K562 (cell line): ENCODE measurements around the gene RAPGEF5. TPM values are rescaled to one million over a fixed set of nuclear protein-coding genes. Genes with fewer than 3 reads are reported as not detected.

Experiments used
- ATAC-seq: fragments of 200-7000 bp; cut with Tn5 transposase; 3 replicates; pipeline ENCODE4 v1.9.1; 2020; ENCODE audit warnings: moderate library complexity
- BruUV-seq: library from RNA; stranded (reverse); fragments of 400-500 nt; replicated peaks from 2 replicates; lab custom pipeline; 2021; lab: Mats Ljungman, UMichigan
- CTCF ChIA-PET: fragments of 300-600 bp; formaldehyde crosslinking; extraction: SDS; loops from one replicate; lab custom pipeline; 2021; ENCODE audit warnings: low intra/inter-chr PET ratio; lab: Yijun Ruan, JAX
- POLR2A ChIA-PET: fragments of 300-600, 350-650 bp; sonication (Branson Sonifier 250); formaldehyde crosslinking; extraction: SDS; loops from one replicate; lab custom pipeline; 2021; ENCODE audit warnings: antibody characterized with exemption, inconsistent platforms; lab: Yijun Ruan, JAX
- DNase-seq, 4 experiments: peaks; one replicate each; pipeline versions ENCODE4 v3.0.0 to v3.0.0-alpha.2; 2011 to 2018; ENCODE audit warnings: low spot score in 3 of 4, mixed read lengths in 3 of 4; ENCODE audit errors: extremely low read depth in 1 of 4
- FAIRE-seq: peaks from 2 replicates; lab custom pipeline; 2011; peaks lifted over from hg19 to GRCh38; lab: Jason Lieb, UNC
- H2AFZ ChIP-seq: 2 replicates; pipeline ENCODE4 v1.6.0; 2011; ENCODE audit warnings: low read depth, low read length, control low read depth, inconsistent platforms
- H3K27ac ChIP-seq: fragments of 200-600 bp; 3 replicates; pipeline ENCODE4 v1.8.0; 2011; ENCODE audit warnings: low read depth, mild to moderate bottlenecking, control low read depth, inconsistent platforms, low read length, moderate library complexity, mixed read lengths; ENCODE audit errors: extremely low read depth
- H3K27me3 ChIP-seq, 2 experiments: fragments of 300-600 bp in 1 of 2; 2 replicates in 1 of 2; 3 replicates in 1 of 2; pipeline versions ENCODE4 v1.6.0 to v1.8.0; 2011; ENCODE audit warnings: inconsistent platforms in 2 of 2, low read length in 2 of 2, mild to moderate bottlenecking in 1 of 2, mixed read lengths in 1 of 2, moderate library complexity in 1 of 2; ENCODE audit not compliant: control insufficient read depth in 2 of 2, insufficient read depth in 2 of 2
- H3K36me3 ChIP-seq: fragments of 300-600 bp; 3 replicates; pipeline ENCODE4 v1.8.0; 2011; ENCODE audit warnings: mild to moderate bottlenecking, low read length, inconsistent platforms; ENCODE audit not compliant: control insufficient read depth, insufficient read depth
- H3K4me1 ChIP-seq, 2 experiments: fragments of 200-600 bp in 1 of 2; replicated peaks in 1 of 2; 2 replicates in 1 of 2; 3 replicates in 1 of 2; pipeline versions ENCODE4 v1.5.1 to v1.8.0; 2011; ENCODE audit warnings: inconsistent platforms in 2 of 2, low read length in 2 of 2, mild to moderate bottlenecking in 1 of 2, mixed read lengths in 1 of 2, moderate library complexity in 1 of 2; ENCODE audit not compliant: control insufficient read depth in 2 of 2, insufficient read depth in 2 of 2
- H3K4me2 ChIP-seq: 2 replicates; pipeline ENCODE4 v1.6.1; 2011; ENCODE audit warnings: low read length, control low read depth, inconsistent platforms, mixed read lengths; ENCODE audit not compliant: insufficient read depth
- H3K4me3 ChIP-seq: fragments of 200-600 bp; sonication (generic), shearing (Covaris generic); 2 replicates; pipeline ENCODE4 v1.5.1; 2016; ENCODE audit warnings: control low read depth, inconsistent platforms
- H3K79me2 ChIP-seq: fragments of 200-600 bp; 3 replicates; pipeline ENCODE4 v1.8.0; 2011; ENCODE audit warnings: low read length, inconsistent platforms; ENCODE audit not compliant: control insufficient read depth, insufficient read depth
- H3K9ac ChIP-seq, 2 experiments: 2 replicates each; pipeline versions ENCODE4 v1.6.0 to v1.6.1; 2011; ENCODE audit warnings: low read depth in 2 of 2, low read length in 2 of 2, control low read depth in 1 of 2, inconsistent platforms in 1 of 2, mild to moderate bottlenecking in 1 of 2, mixed read lengths in 1 of 2; ENCODE audit not compliant: insufficient read depth in 1 of 2
- H3K9me1 ChIP-seq: one replicate; pipeline ENCODE4 v1.6.0; 2011; ENCODE audit warnings: inconsistent platforms, mild to moderate bottlenecking, low read length, moderate library complexity; ENCODE audit not compliant: control insufficient read depth, insufficient read depth
- H3K9me3 ChIP-seq: replicated peaks from 2 replicates; pipeline ENCODE4 v1.5.1; 2011; ENCODE audit warnings: low read depth, low read length, inconsistent platforms; ENCODE audit not compliant: control insufficient read depth, insufficient read depth
- H4K20me1 ChIP-seq: replicated peaks from 2 replicates; pipeline ENCODE4 v1.6.1; 2011; ENCODE audit warnings: low read length, inconsistent platforms, mixed read lengths; ENCODE audit not compliant: control insufficient read depth, insufficient read depth
- HCFC1 ChIP-seq: IDR thresholded peaks from 2 replicates; pipeline ENCODE4 v1.6.1; 2012; ENCODE audit warnings: low read depth, low read length, improper control_type of control experiment
- JUND ChIP-seq, 2 experiments: IDR thresholded peaks; 2 replicates in 1 of 2; 3 replicates in 1 of 2; pipeline ENCODE4 v1.6.1; 2011; ENCODE audit warnings: borderline replicate concordance in 2 of 2, low read depth in 2 of 2, low read length in 2 of 2, improper control_type of control experiment in 1 of 2, missing biosample characterization in 1 of 2, missing genetic modification characterization in 1 of 2, missing genetic modification reagents in 1 of 2
- SMARCB1 ChIP-seq: IDR thresholded peaks from 2 replicates; pipeline ENCODE4 v1.6.1; 2011; ENCODE audit warnings: improper control_type of control experiment, low read depth; ENCODE audit not compliant: insufficient read length
- WGBS: fragments of 100-300 bp; shearing (Covaris generic); methylation state at CpG from one replicate; pipeline ENCODE4 v1.1.6; 2016; ENCODE audit warnings: low coverage, mixed read lengths; ENCODE audit not compliant: insufficient coverage; ENCODE audit errors: missing lambda C conversion rate; 5-methylcytosine and 5-hydroxymethylcytosine counted together
- in situ Hi-C: fragments of 300-500 bp; cut with MboI; formaldehyde crosslinking; loops from 4 replicates; pipeline ENCODE4 v1.15.0; 2018; ENCODE audit warnings: inconsistent platforms, mixed read lengths
- intact Hi-C: fragments of 100-400 bp; cut with micrococcal nuclease; formaldehyde crosslinking; loops from 2 replicates; pipeline ENCODE4 v1.14.2; 2022
- polyA plus RNA-seq, 8 experiments: library from polyadenylated mRNA; depleted of rRNA in 4 of 8; stranded (reverse) in 5 of 8; unstranded in 3 of 8; fragments of >200 nt; fragmentation: Nextera tagmentation in 2 of 8; fragmentation: Illumina TruSeq in 1 of 8; extraction: Ambion mirVana in 2 of 8; extraction: Trizol in 1 of 8; gene quantifications; 2 replicates each; pipeline versions ENCODE4 v1.2.1 to v1.2.3, GENCODE V29; 2011 to 2014; ENCODE audit warnings: inconsistent platforms in 1 of 8, missing spikeins in 1 of 8
- total RNA-seq, 7 experiments: library from RNA; depleted of rRNA in 6 of 7; stranded (reverse); fragments of >200 nt in 6 of 7; fragmentation: Illumina TruSeq in 2 of 7; extraction: Trizol in 2 of 7; gene quantifications; 2 replicates each; pipeline versions ENCODE4 v1.2.1 to v1.2.3, GENCODE V29; 2011 to 2021; ENCODE audit warnings: low replicate concordance in 1 of 7
- TF ChIP-seq, protein P1 (sequence below): sonication (generic); formaldehyde crosslinking; IDR thresholded peaks from 2 replicates; pipeline ENCODE4 v1.8.0; 2023; ENCODE audit warnings: mild to moderate bottlenecking, missing genetic modification reagents
- TF ChIP-seq, protein P2 (sequence below), 2 experiments: fragments of 450-650 bp; IDR thresholded peaks; 2 replicates each; pipeline ENCODE4 v1.6.1; 2016; ENCODE audit warnings: mild to moderate bottlenecking in 2 of 2, borderline replicate concordance in 1 of 2, low read depth in 1 of 2, moderate library complexity in 1 of 2

RAPGEF5 gene
- total and polyA plus RNA-seq, 9 of the 15 experiments (the other 6 are each of a cell fraction or from before 2014, with no cell fraction given), result 0.39 to 2.0 (median 1.1) TPM

DNA sequence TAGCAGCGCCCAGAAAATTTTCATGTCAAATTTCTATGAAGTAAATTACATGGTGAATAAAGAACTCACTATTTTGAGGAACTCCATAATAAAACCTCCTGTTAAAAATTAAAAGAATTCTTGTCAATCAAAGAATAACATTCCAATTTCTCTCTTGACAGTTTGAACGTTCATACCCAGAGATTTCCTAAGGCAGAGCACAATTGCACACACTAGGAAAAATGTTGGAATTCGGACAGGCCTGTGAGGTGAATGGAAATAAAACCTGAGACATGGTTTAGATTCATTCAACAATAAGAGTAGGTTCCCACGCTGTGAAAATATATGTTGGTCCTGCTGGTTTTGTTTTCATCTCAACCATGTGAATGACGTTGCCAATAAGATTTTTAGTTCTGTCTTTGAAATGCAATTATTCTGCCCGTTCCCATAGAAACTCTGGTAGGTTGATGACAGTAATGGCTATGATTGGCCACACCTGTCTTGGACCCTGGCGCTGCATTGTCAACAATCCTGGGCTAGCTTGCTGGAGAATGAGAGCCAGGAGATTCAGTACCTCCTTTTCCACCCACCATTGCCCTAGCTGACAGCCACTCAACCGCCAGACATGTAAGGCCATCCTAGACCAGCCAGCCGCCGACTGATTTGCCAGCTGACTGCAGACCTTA, 43.3 kb upstream of the RAPGEF5 start:
- ChIA-PET POLR2A (interaction anchor here (0.7 kb wide), 2 partner anchors 10 to 180 kb away, joined by 3 to 4 read pairs; no protein-coding TSS in a partner anchor), CTCF (no interaction called here)
- DNase-seq (no peak), FAIRE-seq (no peak), ATAC-seq (no peak)
- H3K4me1 ChIP-seq, result peaks cover 4 to 13% of the 10 kb centered on the region in 2 experiments; a peak in 3 of 5 replicates
- no peak overlapping the region for H3K4me2 ChIP-seq
- no peaks in the 10 kb centered on the region for H3K36me3 ChIP-seq
- no TSS peak for BruUV-seq
- no peak for TF ChIP-seq HCFC1
- TF ChIP-seq, protein P1, sequence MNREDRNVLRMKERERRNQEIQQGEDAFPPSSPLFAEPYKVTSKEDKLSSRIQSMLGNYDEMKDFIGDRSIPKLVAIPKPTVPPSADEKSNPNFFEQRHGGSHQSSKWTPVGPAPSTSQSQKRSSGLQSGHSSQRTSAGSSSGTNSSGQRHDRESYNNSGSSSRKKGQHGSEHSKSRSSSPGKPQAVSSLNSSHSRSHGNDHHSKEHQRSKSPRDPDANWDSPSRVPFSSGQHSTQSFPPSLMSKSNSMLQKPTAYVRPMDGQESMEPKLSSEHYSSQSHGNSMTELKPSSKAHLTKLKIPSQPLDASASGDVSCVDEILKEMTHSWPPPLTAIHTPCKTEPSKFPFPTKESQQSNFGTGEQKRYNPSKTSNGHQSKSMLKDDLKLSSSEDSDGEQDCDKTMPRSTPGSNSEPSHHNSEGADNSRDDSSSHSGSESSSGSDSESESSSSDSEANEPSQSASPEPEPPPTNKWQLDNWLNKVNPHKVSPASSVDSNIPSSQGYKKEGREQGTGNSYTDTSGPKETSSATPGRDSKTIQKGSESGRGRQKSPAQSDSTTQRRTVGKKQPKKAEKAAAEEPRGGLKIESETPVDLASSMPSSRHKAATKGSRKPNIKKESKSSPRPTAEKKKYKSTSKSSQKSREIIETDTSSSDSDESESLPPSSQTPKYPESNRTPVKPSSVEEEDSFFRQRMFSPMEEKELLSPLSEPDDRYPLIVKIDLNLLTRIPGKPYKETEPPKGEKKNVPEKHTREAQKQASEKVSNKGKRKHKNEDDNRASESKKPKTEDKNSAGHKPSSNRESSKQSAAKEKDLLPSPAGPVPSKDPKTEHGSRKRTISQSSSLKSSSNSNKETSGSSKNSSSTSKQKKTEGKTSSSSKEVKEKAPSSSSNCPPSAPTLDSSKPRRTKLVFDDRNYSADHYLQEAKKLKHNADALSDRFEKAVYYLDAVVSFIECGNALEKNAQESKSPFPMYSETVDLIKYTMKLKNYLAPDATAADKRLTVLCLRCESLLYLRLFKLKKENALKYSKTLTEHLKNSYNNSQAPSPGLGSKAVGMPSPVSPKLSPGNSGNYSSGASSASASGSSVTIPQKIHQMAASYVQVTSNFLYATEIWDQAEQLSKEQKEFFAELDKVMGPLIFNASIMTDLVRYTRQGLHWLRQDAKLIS, result no peak
- no peak for TF ChIP-seq SMARCB1
- no peak for TF ChIP-seq JUND (IDR thresholded peaks at IDR 0.05; ENCODE audit: borderline replicate concordance, low read depth, low read length)
- TF ChIP-seq JUND (tag; IDR thresholded peaks at IDR 0.05; ENCODE audit: borderline replicate concordance, low read depth, low read length), result no peak
- TF ChIP-seq, protein P2, sequence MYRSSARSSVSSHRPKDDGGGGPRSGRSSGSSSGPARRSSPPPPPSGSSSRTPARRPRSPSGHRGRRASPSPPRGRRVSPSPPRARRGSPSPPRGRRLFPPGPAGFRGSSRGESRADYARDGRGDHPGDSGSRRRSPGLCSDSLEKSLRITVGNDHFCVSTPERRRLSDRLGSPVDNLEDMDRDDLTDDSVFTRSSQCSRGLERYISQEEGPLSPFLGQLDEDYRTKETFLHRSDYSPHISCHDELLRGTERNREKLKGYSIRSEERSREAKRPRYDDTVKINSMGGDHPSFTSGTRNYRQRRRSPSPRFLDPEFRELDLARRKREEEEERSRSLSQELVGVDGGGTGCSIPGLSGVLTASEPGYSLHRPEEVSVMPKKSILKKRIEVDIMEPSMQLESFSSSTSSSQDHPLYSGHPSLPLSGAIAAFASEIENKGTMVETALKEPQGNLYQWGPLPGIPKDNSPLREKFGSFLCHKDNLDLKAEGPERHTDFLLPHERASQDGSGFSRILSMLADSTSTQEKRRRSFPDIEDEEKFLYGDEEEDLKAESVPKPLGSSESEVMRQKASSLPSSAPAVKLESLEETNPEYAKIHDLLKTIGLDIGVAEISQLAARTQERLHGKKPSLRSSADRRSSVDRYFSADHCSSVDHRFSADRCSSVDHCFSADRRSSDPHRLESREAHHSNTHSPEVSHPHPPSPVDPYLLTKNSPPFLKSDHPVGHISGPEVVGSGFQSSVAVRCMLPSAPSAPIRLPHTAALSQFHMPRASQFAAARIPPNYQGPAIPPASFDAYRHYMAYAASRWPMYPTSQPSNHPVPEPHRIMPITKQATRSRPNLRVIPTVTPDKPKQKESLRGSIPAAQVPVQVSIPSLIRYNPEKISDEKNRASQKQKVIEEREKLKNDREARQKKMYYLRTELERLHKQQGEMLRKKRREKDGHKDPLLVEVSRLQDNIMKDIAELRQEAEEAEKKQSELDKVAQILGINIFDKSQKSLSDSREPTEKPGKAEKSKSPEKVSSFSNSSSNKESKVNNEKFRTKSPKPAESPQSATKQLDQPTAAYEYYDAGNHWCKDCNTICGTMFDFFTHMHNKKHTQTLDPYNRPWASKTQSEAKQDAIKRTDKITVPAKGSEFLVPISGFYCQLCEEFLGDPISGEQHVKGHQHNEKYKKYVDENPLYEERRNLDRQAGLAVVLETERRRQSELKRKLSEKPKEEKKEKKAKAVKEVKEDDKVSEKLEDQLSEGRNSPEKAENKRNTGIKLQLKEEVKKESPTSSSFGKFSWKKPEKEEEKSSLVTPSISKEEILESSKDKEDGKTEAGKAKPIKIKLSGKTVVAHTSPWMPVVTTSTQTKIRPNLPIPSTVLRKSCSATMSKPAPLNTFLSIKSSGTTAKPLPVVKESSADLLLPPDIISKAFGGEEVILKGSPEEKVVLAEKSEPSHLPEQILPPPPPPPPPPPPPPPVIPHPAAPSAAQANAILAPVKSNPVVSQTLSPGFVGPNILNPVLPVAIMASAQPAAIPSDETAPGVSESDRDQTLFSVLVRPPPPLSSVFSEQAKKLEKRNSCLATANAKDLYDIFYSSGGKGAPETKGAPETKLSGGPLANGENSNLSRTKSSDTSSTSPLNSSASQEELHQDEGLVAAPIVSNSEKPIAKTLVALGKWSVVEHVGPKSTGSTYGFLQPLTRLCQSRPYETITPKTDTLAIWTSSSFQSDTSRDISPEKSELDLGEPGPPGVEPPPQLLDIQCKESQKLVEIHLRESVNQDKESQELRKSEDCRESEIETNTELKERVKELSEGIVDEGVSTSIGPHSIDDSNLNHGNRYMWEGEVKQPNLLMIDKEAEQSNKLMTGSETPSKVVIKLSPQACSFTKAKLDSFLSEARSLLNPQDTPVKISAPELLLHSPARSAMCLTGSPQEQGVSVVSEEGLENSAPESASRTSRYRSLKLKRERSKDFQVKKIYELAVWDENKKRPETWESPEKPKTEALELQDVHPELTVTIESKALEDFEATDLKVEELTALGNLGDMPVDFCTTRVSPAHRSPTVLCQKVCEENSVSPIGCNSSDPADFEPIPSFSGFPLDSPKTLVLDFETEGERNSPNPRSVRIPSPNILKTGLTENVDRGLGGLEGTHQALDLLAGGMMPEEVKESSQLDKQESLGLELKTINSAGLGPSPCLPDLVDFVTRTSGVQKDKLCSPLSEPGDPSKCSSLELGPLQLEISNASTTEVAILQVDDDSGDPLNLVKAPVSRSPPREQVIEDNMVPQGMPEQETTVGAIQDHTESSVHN (IDR thresholded peaks at IDR 0.05; ENCODE audit: borderline replicate concordance in 1 of 2, low read depth in 1 of 2), result no peak
- H2AFZ ChIP-seq, result no peak overlapping the region
- no peaks in the 10 kb centered on the region for H3K27me3 ChIP-seq
- H3K27ac ChIP-seq, result no peak overlapping the region
- H3K79me2 ChIP-seq, result no peaks in the 10 kb centered on the region
- in situ Hi-C loops (no loop called here), intact Hi-C loops (no loop called here)
- 39% methylated on average over 9 of the region's 10 CpGs for WGBS
- H3K9ac ChIP-seq, result no peak overlapping the region
- no peaks in the 10 kb centered on the region for H3K9me1 ChIP-seq
- no peaks in the 10 kb centered on the region for H4K20me1 ChIP-seq
- no peak overlapping the region for H3K4me3 ChIP-seq
- H3K9me3 ChIP-seq, result no peaks in the 10 kb centered on the region
